Thyroid gland (tissue), 4 donors: Measurements from ENCODE around the gene FAM83E. TPM values are rescaled to one million over a fixed set of nuclear protein-coding genes. Genes with fewer than 3 reads are reported as not detected.
A peak's percentile ranks its signal among the peaks of the same experiment; 100 is the strongest.

Source experiments
- DNase-seq, 2 donors: peaks; one replicate each; pipeline ENCODE4 v3.0.0-alpha.2; 2019
- H3K27ac ChIP-seq, 3 donors: fragments of 200-600 bp; sonication (generic); 1 replicate in 2 of 3; 2 replicates in 1 of 3; pipeline ENCODE4 v1.5.1; 2016 to 2019; ENCODE audit warnings: mild to moderate bottlenecking in 1 of 3, moderate library complexity in 1 of 3
- H3K27me3 ChIP-seq: fragments of 200-600 bp; sonication (generic); one replicate; pipeline ENCODE4 v1.5.1; 2019
- H3K36me3 ChIP-seq, 2 donors: fragments of 200-600 bp; sonication (generic); one replicate each; pipeline ENCODE4 v1.5.1; 2016 to 2019
- H3K4me1 ChIP-seq, 2 donors: fragments of 200-600 bp; sonication (generic); one replicate each; pipeline ENCODE4 v1.5.1; 2017 to 2019
- H3K4me3 ChIP-seq, 3 donors: fragments of 200-600 bp; sonication (generic); replicated peaks in 1 of 3; 1 replicate in 2 of 3; 2 replicates in 1 of 3; pipeline ENCODE4 v1.5.1; 2016; ENCODE audit warnings: mild to moderate bottlenecking in 1 of 3
- H3K9me3 ChIP-seq: fragments of 200-600 bp; sonication (generic); one replicate; pipeline ENCODE4 v1.5.1; 2017
- CTCF ChIP-seq, 6 experiments: fragments of 200-600 bp in 3 of 6; fragments of 450-650 bp in 3 of 6; sonication (generic) in 3 of 6; IDR thresholded peaks; one replicate each; pipeline ENCODE4 v1.5.1; 2016 to 2019; ENCODE audit warnings: antibody characterized with exemption in 6 of 6, mild to moderate bottlenecking in 2 of 6, inconsistent platforms in 1 of 6, moderate library complexity in 1 of 6
- POLR2A ChIP-seq, 2 donors: fragments of 450-650 bp; IDR thresholded peaks; one replicate each; pipeline ENCODE4 v1.6.1; 2017; ENCODE audit warnings: antibody characterized with exemption in 2 of 2, mild to moderate bottlenecking in 2 of 2, moderate library complexity in 1 of 2
- WGBS, 2 donors: methylation state at CpG; one replicate each; pipeline ENCODE4 v1.1.5; 2017; 5-methylcytosine and 5-hydroxymethylcytosine counted together
- intact Hi-C: fragments of 100-400 bp; cut with DNase I; formaldehyde crosslinking; loops from one replicate; pipeline ENCODE4 v1.15.1; 2023
- total RNA-seq, 4 donors: library from RNA; depleted of rRNA; stranded (reverse); fragments of >200 nt; gene quantifications; one replicate each; pipeline ENCODE4 v1.2.3, GENCODE V29; 2016

FAM83E gene
- total RNA-seq, 4 donors from 2014 or later: not detected

- Histone ChIP-seq H3K4me1 (no peaks in the 10 kb centered on the region), H3K27ac (no peak overlapping the region), H3K9me3 (no peaks in the 10 kb centered on the region), H3K27me3 (no peaks in the 10 kb centered on the region), H3K4me3 (no peak overlapping the region), H3K36me3 (no peaks in the 10 kb centered on the region)
- no peak for DNase-seq
- 72 to 88% methylated on average over 6 of the region's 6 CpGs for WGBS, 2 donors
- intact Hi-C loops: no loop called here
- no peak for TF ChIP-seq POLR2A (IDR thresholded peaks at IDR 0.05)
- TF ChIP-seq CTCF (IDR thresholded peaks at IDR 0.05): no peak
Measured at GRCh38 chr19:48595833-48596232, 19.0 kb downstream of the FAM83E start.

- no peaks in the 10 kb centered on the region for H3K4me1 ChIP-seq
- intact Hi-C loops: no loop called here
- no peaks in the 10 kb centered on the region for H3K27me3 ChIP-seq
- TF ChIP-seq POLR2A (IDR thresholded peaks at IDR 0.05) (no peak), CTCF (IDR thresholded peaks at IDR 0.05) (no peak)
- no peaks in the 10 kb centered on the region for H3K36me3 ChIP-seq
- no peak overlapping the region for H3K4me3 ChIP-seq
- 89 to 92% methylated on average over 9 of the region's 9 CpGs for WGBS, 2 donors
- H3K9me3 ChIP-seq: no peaks in the 10 kb centered on the region
- DNase-seq: no peak
- no peak overlapping the region for H3K27ac ChIP-seq
Measured at GRCh38 chr19:48595171-48595570, 19.7 kb downstream of the FAM83E start.

GRCh38 chr19:48591021-48591420, 23.9 kb downstream of the FAM83E start:
- Histone ChIP-seq H3K4me1 (peaks cover 0 to 3% of the 10 kb centered on the region in 2 donors), H3K9me3 (no peaks in the 10 kb centered on the region), H3K4me3 (no peak overlapping the region), H3K27ac (no peak overlapping the region), H3K36me3 (no peaks in the 10 kb centered on the region), H3K27me3 (no peaks in the 10 kb centered on the region)
- intact Hi-C loops: no loop called here
- no peak for DNase-seq
- TF ChIP-seq POLR2A (IDR thresholded peaks at IDR 0.05) (no peak), CTCF (IDR thresholded peaks at IDR 0.05) (no peak)
- WGBS, 2 donors: 85 to 90% methylated on average over 5 of the region's 5 CpGs

- H3K4me3 ChIP-seq: peak overlapping the region in 1 of 3 donors; percentile 24
- no peak overlapping the region for H3K27ac ChIP-seq
- no peaks in the 10 kb centered on the region for H3K27me3 ChIP-seq
- WGBS, 2 donors: 6% methylated on average over 34 to 35 of the region's 36 CpGs
- H3K4me1 ChIP-seq: peaks cover 0 to 6% of the 10 kb centered on the region in 2 donors
- no peaks in the 10 kb centered on the region for H3K36me3 ChIP-seq
- H3K9me3 ChIP-seq: no peaks in the 10 kb centered on the region
- TF ChIP-seq POLR2A (IDR thresholded peaks at IDR 0.05): no peak
- TF ChIP-seq CTCF (IDR thresholded peaks at IDR 0.05): peak; percentile 66 to 96 (median 92)
- intact Hi-C loops: loop anchor here (5.0 kb wide), 1 partner anchor 82 kb away; no protein-coding TSS in a partner anchor
- DNase-seq: peak; percentile 91 to 93
Measured at GRCh38 chr19:48588670-48589401, 26.0 kb downstream of the FAM83E start.

GRCh38 chr19:48587387-48587786, 27.5 kb downstream of the FAM83E start:
- DNase-seq: no peak
- intact Hi-C loops: loop anchor here (5.0 kb wide), 1 partner anchor 80 kb away; no protein-coding TSS in a partner anchor
- Histone ChIP-seq H3K4me1 (peaks cover 0 to 10% of the 10 kb centered on the region in 2 donors), H3K4me3 (no peak overlapping the region), H3K27me3 (no peaks in the 10 kb centered on the region), H3K9me3 (no peaks in the 10 kb centered on the region), H3K27ac (no peak overlapping the region), H3K36me3 (no peaks in the 10 kb centered on the region)
- WGBS, 2 donors: 94 to 98% methylated on average over 3 of the region's 3 CpGs
- TF ChIP-seq POLR2A (IDR thresholded peaks at IDR 0.05) (no peak), CTCF (IDR thresholded peaks at IDR 0.05) (no peak)
